ENCODE data around the gene MOCOS. TPM values are rescaled to one million over a fixed set of nuclear protein-coding genes. Genes with fewer than 3 reads are reported as not detected.

The MOCOS gene
- total RNA-seq, 1 donor from 2014 or later, result 2.0 TPM

- TF ChIP-seq CTCF (IDR thresholded peaks at IDR 0.05; ENCODE audit: unreplicated experiment), result no peak
These were observed 2.1 kb upstream of the MOCOS start for GRCh38 chr18:36185157-36185556.

GRCh38 chr18:36185901-36186460, 1.3 kb upstream of the MOCOS start:
- Mint-ChIP-seq H3K9me3 (ENCODE audit: low read depth) (no peaks in the 10 kb centered on the region), H3K27me3 (peaks cover 70% of the 10 kb centered on the region), H3K4me3 (ENCODE audit: low read depth) (peak overlapping the region; percentile 81), H3K4me1 (ENCODE audit: low read depth) (peaks cover 3% of the 10 kb centered on the region), H3K36me3 (ENCODE audit: insufficient read depth) (no peaks in the 10 kb centered on the region), H3K27ac (no peak overlapping the region)
- DNase-seq (ENCODE audit: low spot score, unreplicated experiment), result no peak
- TF ChIP-seq CTCF (IDR thresholded peaks at IDR 0.05; ENCODE audit: unreplicated experiment), result no peak

More at GRCh38 chr18:36185157-36185556, 2.1 kb upstream of the MOCOS start:
- H3K27ac Mint-ChIP-seq, result no peak overlapping the region
- no peaks in the 10 kb centered on the region for H3K9me3 Mint-ChIP-seq (ENCODE audit: low read depth)
- peaks cover 3% of the 10 kb centered on the region for H3K4me1 Mint-ChIP-seq (ENCODE audit: low read depth)
- peaks cover 67% of the 10 kb centered on the region for H3K27me3 Mint-ChIP-seq
- H3K4me3 Mint-ChIP-seq (ENCODE audit: low read depth), result no peak overlapping the region
- no peaks in the 10 kb centered on the region for H3K36me3 Mint-ChIP-seq (ENCODE audit: insufficient read depth)
- DNase-seq (ENCODE audit: low spot score, unreplicated experiment), result no peak

- no peak for TF ChIP-seq CTCF (IDR thresholded peaks at IDR 0.05; ENCODE audit: unreplicated experiment)
- Mint-ChIP-seq H3K9me3 (ENCODE audit: low read depth) (no peaks in the 10 kb centered on the region), H3K36me3 (ENCODE audit: insufficient read depth) (no peaks in the 10 kb centered on the region), H3K27ac (no peak overlapping the region), H3K27me3 (peaks cover 72% of the 10 kb centered on the region), H3K4me1 (ENCODE audit: low read depth) (peaks cover 3% of the 10 kb centered on the region), H3K4me3 (ENCODE audit: low read depth) (peak overlapping the region; percentile 81)
- DNase-seq (ENCODE audit: low spot score, unreplicated experiment), result no peak
These were observed 670 bp upstream of the MOCOS start for GRCh38 chr18:36186461-36187192.

- no peak for TF ChIP-seq CTCF (IDR thresholded peaks at IDR 0.05; ENCODE audit: unreplicated experiment)
- no peaks in the 10 kb centered on the region for H3K36me3 Mint-ChIP-seq (ENCODE audit: insufficient read depth)
- H3K9me3 Mint-ChIP-seq (ENCODE audit: low read depth), result no peaks in the 10 kb centered on the region
- peaks cover 3% of the 10 kb centered on the region for H3K4me1 Mint-ChIP-seq (ENCODE audit: low read depth)
- peak; percentile 19 for DNase-seq (ENCODE audit: low spot score, unreplicated experiment)
- H3K27ac Mint-ChIP-seq, result no peak overlapping the region
- peaks cover 68% of the 10 kb centered on the region for H3K27me3 Mint-ChIP-seq
- peak overlapping the region; percentile 81 for H3K4me3 Mint-ChIP-seq (ENCODE audit: low read depth)
These were observed 777 bp downstream of the MOCOS start for GRCh38 chr18:36187826-36188721.

- no peak overlapping the region for H3K27ac Mint-ChIP-seq
- no peak for DNase-seq (ENCODE audit: low spot score, unreplicated experiment)
- peaks cover 60% of the 10 kb centered on the region for H3K27me3 Mint-ChIP-seq
- no peaks in the 10 kb centered on the region for H3K36me3 Mint-ChIP-seq (ENCODE audit: insufficient read depth)
- H3K4me3 Mint-ChIP-seq (ENCODE audit: low read depth), result peak overlapping the region; percentile 81
- TF ChIP-seq CTCF (IDR thresholded peaks at IDR 0.05; ENCODE audit: unreplicated experiment), result no peak
- no peaks in the 10 kb centered on the region for H3K9me3 Mint-ChIP-seq (ENCODE audit: low read depth)
- H3K4me1 Mint-ChIP-seq (ENCODE audit: low read depth), result peaks cover 3% of the 10 kb centered on the region
These were observed 1.6 kb downstream of the MOCOS start for GRCh38 chr18:36188916-36189315.
